Measurements from ENCODE around the gene SHC4.

SHC4 gene

DNA sequence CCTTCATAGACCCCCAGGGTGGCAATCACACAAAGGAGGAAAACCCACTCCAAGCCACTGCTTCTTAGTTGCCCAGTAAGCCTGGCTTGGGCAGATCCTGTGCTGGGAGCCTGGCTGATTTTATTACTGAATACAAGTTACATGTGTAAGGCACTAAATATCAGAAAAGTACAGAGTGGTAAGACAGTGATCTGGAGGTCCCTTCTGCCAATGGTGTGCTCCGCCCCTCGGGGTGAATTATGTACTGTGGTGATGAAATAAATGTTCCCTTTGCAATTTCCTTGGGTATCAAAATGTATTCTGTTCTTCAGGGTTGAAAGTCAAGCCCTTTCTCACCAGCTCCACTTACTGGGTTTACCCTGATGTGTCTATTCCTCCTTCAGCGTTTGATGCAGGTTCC lies 47.0 kb downstream of the SHC4 start:
- H2AK5ac ChIP-seq (ENCODE audit: low read length, severe bottlenecking): no peak overlapping the region

DNA sequence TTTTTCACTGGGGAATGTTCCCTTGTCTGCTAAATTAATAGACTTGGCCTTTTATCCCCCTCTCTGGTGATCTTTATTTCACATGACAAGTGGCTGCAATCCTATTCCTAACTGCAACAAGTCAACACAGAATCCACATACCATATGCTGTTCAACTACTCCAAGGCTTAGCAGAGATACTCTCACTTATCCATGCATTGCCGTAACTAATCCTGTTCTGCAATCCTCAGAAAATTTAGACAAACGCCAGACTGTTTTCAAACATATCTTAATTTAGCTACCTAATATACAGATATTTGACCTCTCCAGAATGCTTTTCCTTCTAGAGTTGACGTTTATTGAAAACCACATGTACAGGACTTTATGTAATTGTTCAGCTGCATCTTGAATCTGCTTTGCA lies 47.9 kb downstream of the SHC4 start:
- WGBS: 90% methylated on average over 3 of the region's 3 CpGs
- no peak overlapping the region for H3K4ac ChIP-seq (ENCODE audit: low read depth in 1 of 2, low read length in 2 of 2)
- no peak overlapping the region for H4K91ac ChIP-seq (ENCODE audit: low read length)
- H3K79me1 ChIP-seq (replicated peaks; ENCODE audit: low read length, poor library complexity, severe bottlenecking): no peaks in the 10 kb centered on the region
- H2BK120ac ChIP-seq (ENCODE audit: low read depth, low read length): no peak overlapping the region
- no peak overlapping the region for H2BK15ac ChIP-seq (ENCODE audit: low read depth, poor library complexity, severe bottlenecking)
- no peaks in the 10 kb centered on the region for H3K36me3 ChIP-seq (ENCODE audit: control insufficient read depth in 1 of 2, insufficient read depth in 2 of 2, low read depth in 1 of 2, low read length in 2 of 2)
- no peak overlapping the region for H3K4me2 ChIP-seq (ENCODE audit: low read length, poor library complexity, severe bottlenecking)
- no peak overlapping the region for H3K27ac ChIP-seq (ENCODE audit: low read length, poor library complexity, severe bottlenecking)
- H2AK5ac ChIP-seq (ENCODE audit: low read length, severe bottlenecking): no peak overlapping the region
- no peaks in the 10 kb centered on the region for H3K4me1 ChIP-seq (ENCODE audit: control insufficient read depth, insufficient read depth, low read depth, low read length)
- H3K14ac ChIP-seq (ENCODE audit: low read length in 2 of 2): no peak overlapping the region
- no peak overlapping the region for H3K4me3 ChIP-seq (ENCODE audit: insufficient read depth in 1 of 2, low read depth in 1 of 2, low read length in 2 of 2)
- no peaks in the 10 kb centered on the region for H3K27me3 ChIP-seq (ENCODE audit: control insufficient read depth in 1 of 2, insufficient read depth in 1 of 2, low read length in 2 of 2)
- H2AFZ ChIP-seq (ENCODE audit: low read depth, low read length): no peak overlapping the region
- H4K8ac ChIP-seq (ENCODE audit: low read length): no peak overlapping the region
- no peak overlapping the region for H2BK12ac ChIP-seq (ENCODE audit: low read length in 2 of 2)
- H3K23ac ChIP-seq (ENCODE audit: low read length in 2 of 2): no peak overlapping the region
- H2BK5ac ChIP-seq (ENCODE audit: low read depth, low read length, poor library complexity, severe bottlenecking): no peak overlapping the region
- no peak for DNase-seq
- no peak overlapping the region for H3K18ac ChIP-seq (ENCODE audit: low read depth in 1 of 2, low read length in 2 of 2)
- no peak overlapping the region for H3K9ac ChIP-seq (ENCODE audit: low read length)
- no peaks in the 10 kb centered on the region for H3K9me3 ChIP-seq (ENCODE audit: control insufficient read depth, low read length)

More for the DNA sequence above, 47.0 kb downstream of the SHC4 start:
- H2BK15ac ChIP-seq (ENCODE audit: low read depth, poor library complexity, severe bottlenecking): no peak overlapping the region
- H3K36me3 ChIP-seq (ENCODE audit: control insufficient read depth in 1 of 2, insufficient read depth in 2 of 2, low read depth in 1 of 2, low read length in 2 of 2): no peaks in the 10 kb centered on the region
- no peak overlapping the region for H2AFZ ChIP-seq (ENCODE audit: low read depth, low read length)
- H2BK12ac ChIP-seq (ENCODE audit: low read length in 2 of 2): no peak overlapping the region
- H3K27ac ChIP-seq (ENCODE audit: low read length, poor library complexity, severe bottlenecking): no peak overlapping the region
- H3K27me3 ChIP-seq (ENCODE audit: control insufficient read depth in 1 of 2, insufficient read depth in 1 of 2, low read length in 2 of 2): no peaks in the 10 kb centered on the region
- H4K8ac ChIP-seq (ENCODE audit: low read length): no peak overlapping the region
- H3K23ac ChIP-seq (ENCODE audit: low read length in 2 of 2): peak overlapping the region in 1 of 2 experiments; percentile 64
- H3K9ac ChIP-seq (ENCODE audit: low read length): no peak overlapping the region
- no peak overlapping the region for H2BK5ac ChIP-seq (ENCODE audit: low read depth, low read length, poor library complexity, severe bottlenecking)
- no peak overlapping the region for H3K14ac ChIP-seq (ENCODE audit: low read length in 2 of 2)
- H3K4me2 ChIP-seq (ENCODE audit: low read length, poor library complexity, severe bottlenecking): no peak overlapping the region
- H3K18ac ChIP-seq (ENCODE audit: low read depth in 1 of 2, low read length in 2 of 2): no peak overlapping the region
- no peaks in the 10 kb centered on the region for H3K79me1 ChIP-seq (replicated peaks; ENCODE audit: low read length, poor library complexity, severe bottlenecking)
- WGBS: 94% methylated on average over 3 of the region's 3 CpGs
- H2BK120ac ChIP-seq (ENCODE audit: low read depth, low read length): no peak overlapping the region
- H4K91ac ChIP-seq (ENCODE audit: low read length): no peak overlapping the region
- H3K4me3 ChIP-seq (ENCODE audit: insufficient read depth in 1 of 2, low read depth in 1 of 2, low read length in 2 of 2): no peak overlapping the region
- H3K9me3 ChIP-seq (ENCODE audit: control insufficient read depth, low read length): no peaks in the 10 kb centered on the region
- no peaks in the 10 kb centered on the region for H3K4me1 ChIP-seq (ENCODE audit: control insufficient read depth, insufficient read depth, low read depth, low read length)
- DNase-seq: no peak
- no peak overlapping the region for H3K4ac ChIP-seq (ENCODE audit: low read depth in 1 of 2, low read length in 2 of 2)

DNA sequence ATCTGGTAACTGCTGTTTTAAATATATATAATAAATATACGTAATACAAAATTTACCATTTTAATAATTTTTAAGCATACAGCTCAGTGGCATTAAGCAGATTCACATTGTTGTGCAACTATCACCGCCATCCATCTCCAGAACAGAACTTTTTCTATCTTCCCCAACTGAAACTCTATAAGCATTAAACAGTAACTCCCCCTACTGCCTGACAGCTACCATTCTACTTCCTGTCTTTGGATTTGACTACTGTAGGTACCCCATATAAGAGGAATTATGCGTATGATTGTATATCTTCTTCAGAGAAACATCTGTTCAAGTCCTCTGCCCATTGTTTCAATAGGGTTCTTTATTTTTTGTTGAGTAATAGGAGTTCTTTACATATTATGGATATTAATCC lies 49.0 kb downstream of the SHC4 start:
- H2AFZ ChIP-seq (ENCODE audit: low read depth, low read length): no peak overlapping the region
- H3K4ac ChIP-seq (ENCODE audit: low read depth in 1 of 2, low read length in 2 of 2): no peak overlapping the region
- no peak overlapping the region for H2BK120ac ChIP-seq (ENCODE audit: low read depth, low read length)
- no peak overlapping the region for H4K8ac ChIP-seq (ENCODE audit: low read length)
- H3K9me3 ChIP-seq (ENCODE audit: control insufficient read depth, low read length): no peaks in the 10 kb centered on the region
- no peak overlapping the region for H2BK5ac ChIP-seq (ENCODE audit: low read depth, low read length, poor library complexity, severe bottlenecking)
- no peak overlapping the region for H2BK15ac ChIP-seq (ENCODE audit: low read depth, poor library complexity, severe bottlenecking)
- no peak overlapping the region for H3K14ac ChIP-seq (ENCODE audit: low read length in 2 of 2)
- no peak overlapping the region for H2BK12ac ChIP-seq (ENCODE audit: low read length in 2 of 2)
- no peak overlapping the region for H3K9ac ChIP-seq (ENCODE audit: low read length)
- H3K27me3 ChIP-seq (ENCODE audit: control insufficient read depth in 1 of 2, insufficient read depth in 1 of 2, low read length in 2 of 2): no peaks in the 10 kb centered on the region
- H3K23ac ChIP-seq (ENCODE audit: low read length in 2 of 2): no peak overlapping the region
- no peak overlapping the region for H3K4me2 ChIP-seq (ENCODE audit: low read length, poor library complexity, severe bottlenecking)
- no peak overlapping the region for H3K18ac ChIP-seq (ENCODE audit: low read depth in 1 of 2, low read length in 2 of 2)
- no peak overlapping the region for H2AK5ac ChIP-seq (ENCODE audit: low read length, severe bottlenecking)
- no peak for DNase-seq
- 94% methylated on average over 2 of the region's 3 CpGs for WGBS
- H3K79me1 ChIP-seq (replicated peaks; ENCODE audit: low read length, poor library complexity, severe bottlenecking): no peaks in the 10 kb centered on the region
- no peaks in the 10 kb centered on the region for H3K36me3 ChIP-seq (ENCODE audit: control insufficient read depth in 1 of 2, insufficient read depth in 2 of 2, low read depth in 1 of 2, low read length in 2 of 2)
- no peaks in the 10 kb centered on the region for H3K4me1 ChIP-seq (ENCODE audit: control insufficient read depth, insufficient read depth, low read depth, low read length)
- no peak overlapping the region for H3K27ac ChIP-seq (ENCODE audit: low read length, poor library complexity, severe bottlenecking)
- no peak overlapping the region for H4K91ac ChIP-seq (ENCODE audit: low read length)
- H3K4me3 ChIP-seq (ENCODE audit: insufficient read depth in 1 of 2, low read depth in 1 of 2, low read length in 2 of 2): no peak overlapping the region

DNA sequence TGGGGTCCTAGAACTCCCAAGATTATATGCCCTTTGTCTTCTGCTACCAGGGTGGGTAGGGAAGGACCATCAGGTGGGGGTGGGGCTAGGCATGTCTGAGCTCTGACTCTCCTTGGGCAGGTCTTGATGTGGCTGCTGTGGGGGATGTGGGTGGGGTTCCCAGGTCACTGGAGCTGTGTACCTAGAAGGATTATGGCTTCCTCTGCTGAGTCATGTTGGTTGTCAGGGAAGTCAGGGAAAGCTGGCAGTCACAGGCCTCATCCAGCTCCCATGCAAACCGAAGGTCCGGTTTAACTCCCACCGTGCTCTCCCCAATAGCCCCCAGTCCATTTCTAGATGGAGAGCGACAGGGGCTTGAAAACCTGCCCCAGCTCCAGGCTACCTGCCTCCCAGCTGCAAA lies 50.6 kb downstream of the SHC4 start:
- no peak overlapping the region for H3K9ac ChIP-seq (ENCODE audit: low read length)
- no peak overlapping the region for H3K4ac ChIP-seq (ENCODE audit: low read depth in 1 of 2, low read length in 2 of 2)
- H2BK12ac ChIP-seq (ENCODE audit: low read length in 2 of 2): no peak overlapping the region
- peak overlapping the region in 1 of 2 experiments; percentile 34 for H3K18ac ChIP-seq (ENCODE audit: low read depth in 1 of 2, low read length in 2 of 2)
- no peaks in the 10 kb centered on the region for H3K27me3 ChIP-seq (ENCODE audit: control insufficient read depth in 1 of 2, insufficient read depth in 1 of 2, low read length in 2 of 2)
- H2AFZ ChIP-seq (ENCODE audit: low read depth, low read length): no peak overlapping the region
- no peak overlapping the region for H3K14ac ChIP-seq (ENCODE audit: low read length in 2 of 2)
- H2AK5ac ChIP-seq (ENCODE audit: low read length, severe bottlenecking): no peak overlapping the region
- no peaks in the 10 kb centered on the region for H3K9me3 ChIP-seq (ENCODE audit: control insufficient read depth, low read length)
- 99% methylated on average over 4 of the region's 4 CpGs for WGBS
- no peaks in the 10 kb centered on the region for H3K4me1 ChIP-seq (ENCODE audit: control insufficient read depth, insufficient read depth, low read depth, low read length)
- no peak overlapping the region for H3K27ac ChIP-seq (ENCODE audit: low read length, poor library complexity, severe bottlenecking)
- H3K36me3 ChIP-seq (ENCODE audit: control insufficient read depth in 1 of 2, insufficient read depth in 2 of 2, low read depth in 1 of 2, low read length in 2 of 2): no peaks in the 10 kb centered on the region
- H3K4me3 ChIP-seq (ENCODE audit: insufficient read depth in 1 of 2, low read depth in 1 of 2, low read length in 2 of 2): no peak overlapping the region
- H4K8ac ChIP-seq (ENCODE audit: low read length): no peak overlapping the region
- H3K4me2 ChIP-seq (ENCODE audit: low read length, poor library complexity, severe bottlenecking): no peak overlapping the region
- no peak overlapping the region for H2BK5ac ChIP-seq (ENCODE audit: low read depth, low read length, poor library complexity, severe bottlenecking)
- H2BK120ac ChIP-seq (ENCODE audit: low read depth, low read length): no peak overlapping the region
- H2BK15ac ChIP-seq (ENCODE audit: low read depth, poor library complexity, severe bottlenecking): no peak overlapping the region
- no peak overlapping the region for H3K23ac ChIP-seq (ENCODE audit: low read length in 2 of 2)
- no peaks in the 10 kb centered on the region for H3K79me1 ChIP-seq (replicated peaks; ENCODE audit: low read length, poor library complexity, severe bottlenecking)
- no peak overlapping the region for H4K91ac ChIP-seq (ENCODE audit: low read length)
- DNase-seq: no peak
